GM18519 (cell line): ENCODE data around the gene PLK5.

Source experiments
- ATAC-seq: cut with Tn5 transposase; IDR thresholded peaks from one replicate; pipeline ENCODE4 v1.9.1; 2021; ENCODE audit warnings: mild to moderate bottlenecking, moderate library complexity; ENCODE audit not compliant: unreplicated experiment, low FRiP score

Gene PLK5

GRCh38 chr19:1549332-1549945 is 25.6 kb downstream of the PLK5 start:
- no peak for ATAC-seq

GRCh38 chr19:1551068-1552040 is 27.5 kb downstream of the PLK5 start:
- ATAC-seq: no peak

- no peak for ATAC-seq
These were observed 29.5 kb downstream of the PLK5 start for GRCh38 chr19:1553415-1553814.

- no peak for ATAC-seq
These were observed 31.1 kb downstream of the PLK5 start for GRCh38 chr19:1554968-1555367.

GRCh38 chr19:1555487-1556389 is 31.9 kb downstream of the PLK5 start:
- no peak for ATAC-seq

GRCh38 chr19:1556390-1557070 is 32.7 kb downstream of the PLK5 start:
- ATAC-seq: no peak

- ATAC-seq: no peak
These were observed 34.7 kb downstream of the PLK5 start for GRCh38 chr19:1558552-1558951.

- no peak for ATAC-seq
These were observed 36.5 kb downstream of the PLK5 start for GRCh38 chr19:1560286-1560882.

GRCh38 chr19:1561236-1561842 is 37.5 kb downstream of the PLK5 start:
- no peak for ATAC-seq

- no peak for ATAC-seq
These were observed 39.4 kb downstream of the PLK5 start for GRCh38 chr19:1563251-1563650.

- no peak for ATAC-seq
These were observed 42.7 kb downstream of the PLK5 start for GRCh38 chr19:1566392-1567115.

- ATAC-seq: no peak
These were observed 43.4 kb downstream of the PLK5 start for GRCh38 chr19:1567116-1567847.

- ATAC-seq: no peak
These were observed 44.0 kb downstream of the PLK5 start for GRCh38 chr19:1567848-1568227.

- no peak for ATAC-seq
These were observed 44.6 kb downstream of the PLK5 start, which contains the start of gene MEX3D for GRCh38 chr19:1568320-1569019. MEX3D (minus strand) TSS chr19:1568325; CDS start chr19:1568058, 267 bp downstream.

GRCh38 chr19:1569997-1570396 is 46.1 kb downstream of the PLK5 start:
- ATAC-seq: no peak

GRCh38 chr19:1570836-1571235 is 47.0 kb downstream of the PLK5 start:
- ATAC-seq: no peak

- no peak for ATAC-seq
These were observed 47.5 kb downstream of the PLK5 start for GRCh38 chr19:1571358-1571757.
